ENCODE measurements around the gene TNK2. TPM values are rescaled to one million over a fixed set of nuclear protein-coding genes. Genes with fewer than 3 reads are reported as not detected.

The TNK2 gene
- total RNA-seq, 1 donor from 2014 or later: 122 TPM

DNA sequence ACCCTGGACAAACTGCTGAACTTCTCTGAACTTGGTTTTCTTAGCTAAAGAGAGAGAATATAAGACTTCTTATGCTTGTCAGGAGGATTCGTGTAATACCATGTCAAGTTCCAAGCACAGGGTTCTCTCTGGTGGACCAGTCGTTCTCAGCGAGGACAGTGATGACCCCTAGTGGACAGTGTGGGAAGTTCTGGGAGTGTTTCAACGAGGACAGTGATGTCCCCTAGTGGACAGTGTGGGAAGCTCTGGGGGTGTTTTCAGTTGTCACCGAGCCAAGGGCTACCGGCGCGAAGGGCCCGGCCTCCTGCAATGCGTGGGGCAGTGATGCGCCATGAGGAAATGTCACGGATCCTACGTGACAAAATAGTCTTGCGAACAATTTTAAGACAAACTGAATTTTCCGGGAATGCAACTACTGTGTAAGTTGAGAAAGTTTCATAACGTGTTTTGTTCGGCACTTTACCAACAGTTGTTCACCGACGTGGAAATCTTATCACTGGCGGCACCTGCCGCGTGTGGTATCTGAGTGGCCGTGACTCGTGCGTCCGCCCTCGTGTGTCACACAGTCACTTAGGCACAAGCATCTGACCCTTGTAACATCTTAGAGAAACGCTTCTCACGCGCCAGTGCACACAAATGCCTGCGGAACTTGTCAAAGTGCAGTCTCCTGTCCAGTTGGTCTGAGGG, 57.4 kb downstream of the TNK2 start:
- Mint-ChIP-seq H3K27ac (no peak overlapping the region), H3K4me1 (ENCODE audit: low read depth) (peaks cover 14% of the 10 kb centered on the region)

DNA sequence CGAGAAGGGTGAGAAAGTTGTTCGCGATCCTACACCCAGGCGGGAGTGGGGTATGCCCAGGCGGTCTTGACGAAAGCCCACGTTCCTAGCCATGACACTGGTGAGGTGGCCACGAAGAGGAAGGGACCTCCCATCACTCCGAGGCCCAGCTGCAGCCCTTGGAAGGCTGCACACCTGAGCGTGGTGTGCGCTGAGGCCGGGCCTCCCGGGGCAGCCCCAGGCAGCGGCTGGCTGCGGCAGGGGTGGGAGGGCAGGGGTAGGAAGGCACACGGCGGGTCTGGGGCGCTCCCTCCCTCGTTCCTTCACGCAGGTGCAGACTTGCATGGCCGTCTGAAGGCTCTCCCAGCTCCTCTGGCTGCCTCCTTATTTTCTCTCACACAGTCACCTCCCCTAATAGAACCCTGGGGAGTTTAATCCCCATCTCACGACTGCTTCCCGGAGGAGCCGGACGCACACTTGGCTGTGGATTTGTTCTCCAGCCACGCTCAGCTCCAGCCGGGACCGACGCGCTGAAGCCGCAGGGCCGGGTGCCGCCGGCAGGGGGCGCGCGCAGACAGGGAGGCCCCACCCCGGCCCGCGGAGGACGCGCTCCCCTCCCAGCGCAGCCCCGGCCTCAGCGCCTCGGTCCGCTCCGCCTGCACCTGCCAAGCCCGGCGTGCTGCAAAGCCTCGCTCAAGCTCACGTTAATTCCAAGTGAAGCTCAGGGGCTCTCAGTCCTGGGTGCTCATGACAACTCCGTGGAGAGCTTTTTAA, 58.9 kb downstream of the TNK2 start:
- intact Hi-C loops (cut with micrococcal nuclease): loop anchor here (2.0 to 10.0 kb wide), 3 partner anchors 192 to 355 kb away; no protein-coding TSS in a partner anchor
- H3K27ac Mint-ChIP-seq: no peak overlapping the region
- H3K4me3 Mint-ChIP-seq (ENCODE audit: low read depth): no peak overlapping the region
- H3K4me1 Mint-ChIP-seq (ENCODE audit: low read depth): peaks cover 14% of the 10 kb centered on the region
- no peaks in the 10 kb centered on the region for H3K9me3 Mint-ChIP-seq
- H3K36me3 Mint-ChIP-seq (ENCODE audit: low read depth): no peaks in the 10 kb centered on the region
- no peak for DNase-seq (ENCODE audit: low spot score)
- H3K27me3 Mint-ChIP-seq (ENCODE audit: low read depth): no peaks in the 10 kb centered on the region

More for the DNA sequence above, 57.4 kb downstream of the TNK2 start:
- Mint-ChIP-seq H3K36me3 (ENCODE audit: low read depth) (no peaks in the 10 kb centered on the region), H3K27me3 (ENCODE audit: low read depth) (no peaks in the 10 kb centered on the region), H3K4me3 (ENCODE audit: low read depth) (no peak overlapping the region), H3K9me3 (no peaks in the 10 kb centered on the region)
- peak; percentile 82 for DNase-seq (ENCODE audit: low spot score)
- intact Hi-C loops (cut with micrococcal nuclease): loop anchor here (2.0 to 10.0 kb wide), 3 partner anchors 194 to 354 kb away; no protein-coding TSS in a partner anchor

DNA sequence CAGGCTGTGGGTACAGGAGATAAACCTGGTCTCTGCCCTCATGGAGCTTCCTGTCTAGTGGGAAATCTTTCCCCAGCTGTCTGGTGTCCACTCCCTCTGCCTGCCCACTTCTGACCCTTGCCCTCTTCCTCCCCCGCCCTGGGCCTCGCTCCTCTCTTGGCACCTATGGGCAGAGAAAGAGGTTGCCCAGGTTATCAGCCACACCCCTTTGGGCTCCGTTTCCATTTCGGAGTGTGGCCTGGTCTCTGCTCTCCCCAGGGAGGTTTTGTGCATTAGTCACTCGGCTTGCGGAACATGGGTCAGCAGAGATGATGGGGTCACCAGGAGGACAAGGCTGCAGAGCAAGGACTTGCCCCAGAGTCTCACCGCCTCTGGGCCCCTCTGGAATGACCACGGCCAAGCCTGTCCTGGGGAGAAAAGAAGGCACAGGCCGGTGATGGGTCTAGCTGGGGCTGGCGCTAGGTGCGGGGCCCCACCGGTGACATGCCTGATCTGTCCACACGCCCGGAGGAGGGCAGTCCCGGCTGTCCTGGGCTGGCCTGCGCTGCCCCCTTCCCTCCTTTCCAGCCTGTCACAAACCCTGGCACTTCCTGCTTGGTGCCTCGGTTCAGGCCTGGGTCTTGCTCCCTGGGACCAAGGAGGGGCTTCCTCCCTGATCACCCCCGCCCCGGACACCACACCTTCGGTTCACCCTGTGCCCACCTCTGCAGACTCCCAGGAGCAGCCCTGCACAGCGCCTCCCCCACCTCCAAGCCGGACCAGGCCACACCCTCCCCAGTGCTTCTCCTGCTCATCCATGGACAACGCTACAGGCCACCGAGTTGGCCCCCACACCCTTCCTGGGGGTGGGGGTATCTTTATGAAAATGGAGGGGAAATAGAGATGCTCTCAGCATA, 61.0 kb downstream of the TNK2 start:
- no peaks in the 10 kb centered on the region for H3K36me3 Mint-ChIP-seq (ENCODE audit: low read depth)
- DNase-seq (ENCODE audit: low spot score): no peak
- no peaks in the 10 kb centered on the region for H3K9me3 Mint-ChIP-seq
- H3K27ac Mint-ChIP-seq: no peak overlapping the region
- H3K4me1 Mint-ChIP-seq (ENCODE audit: low read depth): peaks cover 7% of the 10 kb centered on the region
- intact Hi-C loops (cut with micrococcal nuclease): no loop called here
- no peaks in the 10 kb centered on the region for H3K27me3 Mint-ChIP-seq (ENCODE audit: low read depth)
- no peak overlapping the region for H3K4me3 Mint-ChIP-seq (ENCODE audit: low read depth)

GRCh38 chr3:195845483-195845882, 62.9 kb downstream of the TNK2 start:
- Mint-ChIP-seq H3K4me3 (ENCODE audit: low read depth) (no peak overlapping the region), H3K4me1 (ENCODE audit: low read depth) (no peaks in the 10 kb centered on the region), H3K9me3 (no peaks in the 10 kb centered on the region), H3K27me3 (ENCODE audit: low read depth) (no peaks in the 10 kb centered on the region), H3K27ac (no peak overlapping the region), H3K36me3 (ENCODE audit: low read depth) (no peaks in the 10 kb centered on the region)
- no peak for DNase-seq (ENCODE audit: low spot score)
- intact Hi-C loops (cut with micrococcal nuclease): no loop called here

DNA sequence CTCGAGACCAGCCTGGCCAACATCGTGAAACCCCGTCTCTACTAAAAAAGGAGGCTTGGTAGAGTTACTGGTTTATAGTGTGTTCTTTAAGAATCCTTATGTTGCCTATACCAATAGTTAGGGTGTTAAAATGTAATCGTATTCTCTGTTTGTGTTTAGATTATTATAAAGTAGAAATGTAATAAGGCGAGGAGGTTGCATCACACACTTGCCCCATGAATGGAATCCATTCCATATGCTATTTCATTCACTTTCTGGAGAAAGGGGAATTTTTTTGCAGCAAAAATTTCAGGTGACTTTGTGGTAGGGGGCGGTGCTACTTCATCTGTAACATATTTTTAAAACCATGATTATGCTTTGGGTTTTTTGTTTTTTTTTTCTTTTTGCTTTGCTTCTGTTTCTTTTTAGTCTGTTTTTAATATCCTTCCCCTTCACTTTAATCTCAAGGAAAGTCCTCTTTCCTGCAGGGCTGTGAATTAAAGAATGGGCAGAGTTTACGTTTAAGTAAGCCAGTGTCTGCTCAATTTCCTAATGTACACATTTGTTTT, 63.6 kb downstream of the TNK2 start:
- no peaks in the 10 kb centered on the region for H3K27me3 Mint-ChIP-seq (ENCODE audit: low read depth)
- no peaks in the 10 kb centered on the region for H3K4me1 Mint-ChIP-seq (ENCODE audit: low read depth)
- intact Hi-C loops (cut with micrococcal nuclease): no loop called here
- no peaks in the 10 kb centered on the region for H3K36me3 Mint-ChIP-seq (ENCODE audit: low read depth)
- no peak overlapping the region for H3K4me3 Mint-ChIP-seq (ENCODE audit: low read depth)
- H3K27ac Mint-ChIP-seq: no peak overlapping the region
- H3K9me3 Mint-ChIP-seq: no peaks in the 10 kb centered on the region
- DNase-seq (ENCODE audit: low spot score): no peak

GRCh38 chr3:195839260-195840010, 68.9 kb downstream of the TNK2 start:
- Mint-ChIP-seq H3K36me3 (ENCODE audit: low read depth) (no peaks in the 10 kb centered on the region), H3K9me3 (no peaks in the 10 kb centered on the region), H3K27ac (no peak overlapping the region), H3K4me1 (ENCODE audit: low read depth) (no peaks in the 10 kb centered on the region), H3K27me3 (ENCODE audit: low read depth) (peaks cover 2% of the 10 kb centered on the region), H3K4me3 (ENCODE audit: low read depth) (no peak overlapping the region)
- intact Hi-C loops (cut with micrococcal nuclease): no loop called here
- DNase-seq (ENCODE audit: low spot score): no peak

DNA sequence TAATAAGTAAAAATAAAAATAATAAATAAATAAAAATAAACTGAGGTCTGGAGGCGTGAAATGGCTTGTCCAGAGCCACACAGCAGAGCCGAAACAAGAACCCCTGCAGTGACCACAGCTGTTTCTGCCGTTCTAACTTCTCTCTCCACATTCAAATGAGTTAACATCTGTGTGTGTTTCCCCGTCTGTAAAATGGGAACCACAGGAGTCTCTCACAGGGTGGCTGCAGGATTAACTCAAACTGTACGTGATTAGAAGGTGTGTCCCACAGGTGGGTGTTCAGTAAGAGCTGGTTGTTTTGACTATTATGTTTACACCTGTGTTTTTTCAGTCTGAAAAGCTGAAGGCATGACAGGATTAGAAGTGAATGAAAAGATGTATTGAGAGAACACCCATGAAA, 69.6 kb downstream of the TNK2 start:
- peaks cover 2% of the 10 kb centered on the region for H3K27me3 Mint-ChIP-seq (ENCODE audit: low read depth)
- no peaks in the 10 kb centered on the region for H3K4me1 Mint-ChIP-seq (ENCODE audit: low read depth)
- intact Hi-C loops (cut with micrococcal nuclease): no loop called here
- H3K36me3 Mint-ChIP-seq (ENCODE audit: low read depth): no peaks in the 10 kb centered on the region
- no peaks in the 10 kb centered on the region for H3K9me3 Mint-ChIP-seq
- H3K27ac Mint-ChIP-seq: no peak overlapping the region
- no peak overlapping the region for H3K4me3 Mint-ChIP-seq (ENCODE audit: low read depth)
- DNase-seq (ENCODE audit: low spot score): no peak

GRCh38 chr3:195836476-195837135, 71.7 kb downstream of the TNK2 start:
- intact Hi-C loops (cut with micrococcal nuclease): no loop called here
- Mint-ChIP-seq H3K9me3 (no peaks in the 10 kb centered on the region), H3K27me3 (ENCODE audit: low read depth) (peaks cover 2% of the 10 kb centered on the region), H3K27ac (no peak overlapping the region), H3K36me3 (ENCODE audit: low read depth) (no peaks in the 10 kb centered on the region), H3K4me3 (ENCODE audit: low read depth) (no peak overlapping the region), H3K4me1 (ENCODE audit: low read depth) (no peaks in the 10 kb centered on the region)
- no peak for DNase-seq (ENCODE audit: low spot score)

GRCh38 chr3:195835791-195836190, 72.6 kb downstream of the TNK2 start:
- Mint-ChIP-seq H3K36me3 (ENCODE audit: low read depth) (no peaks in the 10 kb centered on the region), H3K4me3 (ENCODE audit: low read depth) (no peak overlapping the region), H3K27ac (no peak overlapping the region), H3K4me1 (ENCODE audit: low read depth) (no peaks in the 10 kb centered on the region), H3K27me3 (ENCODE audit: low read depth) (peaks cover 2% of the 10 kb centered on the region), H3K9me3 (no peaks in the 10 kb centered on the region)
- intact Hi-C loops (cut with micrococcal nuclease): no loop called here
- no peak for DNase-seq (ENCODE audit: low spot score)

DNA sequence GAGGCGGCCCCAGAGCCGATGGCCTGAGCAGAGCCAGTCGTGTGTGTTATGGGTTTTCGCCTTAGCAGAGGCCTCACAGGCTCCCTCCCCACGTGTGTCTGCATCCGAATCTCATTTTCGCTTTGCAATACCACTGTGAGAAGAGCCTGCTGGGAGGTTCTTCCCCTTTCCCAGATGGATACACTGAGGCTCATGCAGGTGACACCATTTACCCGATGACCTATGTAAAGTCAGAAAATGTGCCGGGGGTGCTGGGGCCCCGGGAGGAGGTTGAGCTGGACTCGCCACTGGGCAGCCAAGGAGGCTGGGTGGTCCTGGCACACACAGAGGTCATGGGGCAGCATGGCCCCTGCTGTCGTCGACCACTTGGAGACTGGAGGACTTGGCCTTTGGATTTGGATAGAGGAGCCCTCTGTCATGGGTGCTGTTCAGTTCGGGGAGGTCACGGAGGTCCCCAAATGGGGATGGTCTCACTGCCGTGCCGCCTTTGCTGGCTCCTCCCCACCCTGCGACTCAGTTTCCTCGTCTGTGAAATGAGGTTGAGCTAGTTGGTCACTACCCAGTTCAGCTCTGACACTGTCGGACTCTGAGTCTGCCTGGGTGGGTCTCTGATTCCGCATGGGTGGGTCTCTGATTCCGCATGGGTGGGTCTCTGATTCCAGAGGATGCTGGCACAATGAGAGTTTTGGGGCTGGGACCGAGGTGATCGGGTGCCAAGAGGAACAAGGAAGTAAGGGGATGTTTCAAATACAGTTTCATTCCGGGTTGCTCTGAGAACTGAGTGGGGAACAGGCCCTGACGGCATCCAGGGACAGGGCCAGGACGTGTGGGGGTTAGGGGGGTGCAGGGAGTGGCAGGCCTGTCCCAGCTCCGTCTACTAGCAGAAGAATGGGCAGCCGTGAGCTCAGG, 73.4 kb downstream of the TNK2 start:
- Mint-ChIP-seq H3K9me3 (no peaks in the 10 kb centered on the region), H3K4me3 (ENCODE audit: low read depth) (no peak overlapping the region), H3K27ac (no peak overlapping the region), H3K4me1 (ENCODE audit: low read depth) (no peaks in the 10 kb centered on the region), H3K27me3 (ENCODE audit: low read depth) (peaks cover 2% of the 10 kb centered on the region), H3K36me3 (ENCODE audit: low read depth) (no peaks in the 10 kb centered on the region)
- DNase-seq (ENCODE audit: low spot score): no peak
- intact Hi-C loops (cut with micrococcal nuclease): no loop called here

GRCh38 chr3:195829897-195830254, 78.5 kb downstream of the TNK2 start:
- H3K27me3 Mint-ChIP-seq (ENCODE audit: low read depth): no peaks in the 10 kb centered on the region
- no peak for DNase-seq (ENCODE audit: low spot score)

More at GRCh38 chr3:195829897-195830254, 78.5 kb downstream of the TNK2 start:
- Mint-ChIP-seq H3K36me3 (ENCODE audit: low read depth) (no peaks in the 10 kb centered on the region), H3K9me3 (no peaks in the 10 kb centered on the region), H3K4me3 (ENCODE audit: low read depth) (no peak overlapping the region), H3K27ac (no peak overlapping the region), H3K4me1 (ENCODE audit: low read depth) (no peaks in the 10 kb centered on the region)
- intact Hi-C loops (cut with micrococcal nuclease): no loop called here
